ENCODE results near the gene MTCH1. TPM values are rescaled to one million over a fixed set of nuclear protein-coding genes. Genes with fewer than 3 reads are reported as not detected.
"Not testable (repeated sequence)": the region's sequence is repeated elsewhere in the genome, so short reads cannot be mapped to it uniquely, and the experiment has no call there.

MTCH1 gene
- total and polyA plus RNA-seq, 8 donors, result 145 to 192 (median 164) TPM

DNA sequence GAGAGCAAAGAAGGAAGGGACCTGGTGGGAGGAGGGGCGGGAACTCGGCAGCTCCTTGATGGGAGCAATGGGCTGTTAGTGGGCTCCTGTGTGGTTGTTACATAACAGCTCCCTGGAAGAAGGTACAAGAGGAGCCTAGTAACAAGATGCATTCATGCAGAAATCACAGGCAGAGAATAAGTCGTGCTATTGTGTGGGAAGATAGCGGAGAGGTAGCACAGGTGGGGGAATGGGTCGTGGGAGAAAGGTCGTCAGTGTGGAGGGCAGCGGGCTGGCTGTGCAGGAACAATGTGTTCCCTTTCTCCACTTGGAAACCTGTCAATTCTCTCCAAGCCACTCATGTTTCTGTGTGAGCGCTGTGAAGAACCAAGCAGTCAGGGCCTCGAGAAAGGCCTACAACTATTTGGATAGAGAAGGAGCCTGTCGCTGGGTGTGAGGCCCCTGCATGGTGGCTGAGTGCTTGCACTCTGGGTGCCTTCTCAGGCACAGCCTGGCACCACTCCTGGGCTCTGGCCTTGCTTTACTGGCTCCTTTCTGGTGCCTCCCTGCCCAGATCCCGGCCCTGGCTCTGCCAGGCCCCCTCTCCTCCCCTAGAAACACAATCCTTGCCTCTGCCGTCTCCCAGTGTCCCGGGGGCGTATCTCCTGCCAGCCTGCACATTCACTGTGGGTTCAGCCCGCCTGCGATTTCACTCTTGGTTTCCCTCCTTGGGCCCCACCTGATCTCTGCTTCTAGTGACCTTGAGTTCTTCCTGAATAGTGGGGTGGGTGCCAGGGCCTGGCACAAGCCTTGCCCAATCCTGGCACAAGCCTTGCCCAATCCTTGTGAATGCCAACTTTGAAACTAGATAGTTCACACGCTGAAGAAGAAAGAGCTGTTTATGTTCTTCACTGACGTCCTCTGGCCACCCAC, 12.1 kb upstream of the MTCH1 start:
- Histone ChIP-seq H3K27me3 (no peaks in the 10 kb centered on the region), H3K36me3 (no peaks in the 10 kb centered on the region), H3K9me3 (no peaks in the 10 kb centered on the region), H3K4me1 (no peaks in the 10 kb centered on the region), H3K4me3 (no peak overlapping the region), H3K27ac (peak overlapping the region in 1 of 2 donors; percentile 59)
- peak in 1 of 4 donors; percentile 34 for DNase-seq
- intact Hi-C loops (cut with DNase I), result no loop called here
- TF ChIP-seq, protein P1, sequence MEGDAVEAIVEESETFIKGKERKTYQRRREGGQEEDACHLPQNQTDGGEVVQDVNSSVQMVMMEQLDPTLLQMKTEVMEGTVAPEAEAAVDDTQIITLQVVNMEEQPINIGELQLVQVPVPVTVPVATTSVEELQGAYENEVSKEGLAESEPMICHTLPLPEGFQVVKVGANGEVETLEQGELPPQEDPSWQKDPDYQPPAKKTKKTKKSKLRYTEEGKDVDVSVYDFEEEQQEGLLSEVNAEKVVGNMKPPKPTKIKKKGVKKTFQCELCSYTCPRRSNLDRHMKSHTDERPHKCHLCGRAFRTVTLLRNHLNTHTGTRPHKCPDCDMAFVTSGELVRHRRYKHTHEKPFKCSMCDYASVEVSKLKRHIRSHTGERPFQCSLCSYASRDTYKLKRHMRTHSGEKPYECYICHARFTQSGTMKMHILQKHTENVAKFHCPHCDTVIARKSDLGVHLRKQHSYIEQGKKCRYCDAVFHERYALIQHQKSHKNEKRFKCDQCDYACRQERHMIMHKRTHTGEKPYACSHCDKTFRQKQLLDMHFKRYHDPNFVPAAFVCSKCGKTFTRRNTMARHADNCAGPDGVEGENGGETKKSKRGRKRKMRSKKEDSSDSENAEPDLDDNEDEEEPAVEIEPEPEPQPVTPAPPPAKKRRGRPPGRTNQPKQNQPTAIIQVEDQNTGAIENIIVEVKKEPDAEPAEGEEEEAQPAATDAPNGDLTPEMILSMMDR (IDR thresholded peaks at IDR 0.05), result no peak
- peak; percentile 82 for ATAC-seq

DNA sequence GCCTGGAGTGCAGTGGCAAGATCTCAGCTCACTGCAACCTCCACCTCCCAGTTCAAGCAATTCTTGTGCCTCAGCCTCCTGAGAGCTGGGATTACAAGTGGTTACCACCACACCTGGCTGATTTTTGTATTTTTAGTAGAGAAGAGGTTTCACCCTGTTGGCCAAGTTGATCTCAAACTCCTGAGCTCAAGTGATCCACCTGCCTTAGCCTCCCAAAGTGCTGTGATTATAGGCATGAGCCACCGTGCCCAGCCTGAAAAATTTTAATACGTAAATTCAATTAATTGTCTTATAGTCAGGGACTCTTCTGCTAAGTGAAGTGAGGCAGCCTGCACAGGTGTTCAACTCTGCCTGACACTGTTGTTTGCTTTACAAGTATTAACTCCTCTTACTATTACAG, 4.4 kb upstream of the MTCH1 start:
- H3K4me3 ChIP-seq; ATAC-seq; intact Hi-C loops (cut with DNase I); DNase-seq; H3K9me3 ChIP-seq; H3K27me3 ChIP-seq; H3K36me3 ChIP-seq; H3K27ac ChIP-seq: not testable (repeated sequence)
- H3K4me1 ChIP-seq, result peaks cover 4 to 13% of the 10 kb centered on the region in 2 donors

DNA sequence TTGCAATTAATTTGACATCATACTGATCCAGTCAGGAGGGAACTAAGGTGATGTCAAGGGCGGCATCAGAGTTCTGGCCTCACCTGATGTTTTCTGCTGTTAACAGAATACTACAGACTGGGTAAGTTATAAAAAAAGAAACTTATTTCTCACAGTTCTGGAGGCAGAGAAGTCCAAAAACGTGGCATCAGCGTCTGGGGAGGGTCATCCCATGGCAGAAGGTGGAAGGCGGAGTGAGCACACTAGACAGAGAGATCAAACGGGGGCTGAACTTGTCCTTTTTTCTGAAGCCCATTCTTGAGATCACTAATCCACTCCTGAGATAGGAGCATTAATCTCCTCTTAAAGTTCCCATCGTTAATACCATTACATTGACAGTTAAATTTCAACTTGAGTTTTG, 3.3 kb upstream of the MTCH1 start:
- Histone ChIP-seq H3K9me3 (no peaks in the 10 kb centered on the region), H3K27me3 (no peaks in the 10 kb centered on the region)
- TF ChIP-seq, protein P1 (IDR thresholded peaks at IDR 0.05), result no peak

DNA sequence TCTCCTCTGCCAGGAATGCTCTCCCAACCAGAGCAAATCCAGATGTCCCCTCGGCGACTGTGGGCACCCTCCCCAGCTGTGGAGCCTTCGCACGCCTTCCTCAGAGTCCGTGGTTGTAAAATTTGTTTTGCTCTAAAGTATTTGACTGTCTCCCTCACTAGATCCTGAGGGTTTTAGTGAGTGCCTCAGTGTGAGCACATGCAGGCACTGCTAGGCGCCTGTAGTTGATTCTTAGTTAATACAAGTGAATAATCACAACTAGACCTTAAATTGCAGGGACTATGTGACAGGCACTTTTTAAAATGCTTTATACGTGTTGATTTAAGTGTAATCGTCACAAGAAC, 680 bp upstream of the MTCH1 start:
- Histone ChIP-seq H3K36me3 (peaks cover 0 to 2% of the 10 kb centered on the region in 2 donors), H3K27ac (peak overlapping the region; percentile 95 to 98), H3K4me3 (peak overlapping the region; percentile 98 to 99), H3K4me1 (peaks cover 16 to 44% of the 10 kb centered on the region in 2 donors), H3K27me3 (no peaks in the 10 kb centered on the region), H3K9me3 (no peaks in the 10 kb centered on the region)
- peak; percentile 17 for ATAC-seq
- no peak for DNase-seq
- intact Hi-C loops (cut with DNase I), result loop anchor here in 1 of 2 donors (10.0 kb wide), 1 partner anchor 102 kb away; the partner anchor contains the start of gene C6orf89
- TF ChIP-seq, protein P1 (IDR thresholded peaks at IDR 0.05), result no peak

More for the DNA sequence above, 3.3 kb upstream of the MTCH1 start:
- no peak overlapping the region for H3K4me3 ChIP-seq
- no peak overlapping the region for H3K27ac ChIP-seq
- ATAC-seq (no peak), DNase-seq (no peak)
- peaks cover 8 to 18% of the 10 kb centered on the region in 2 donors for H3K4me1 ChIP-seq
- intact Hi-C loops (cut with DNase I), result loop anchor here in 1 of 2 donors (10.0 kb wide), 1 partner anchor 104 kb away; the partner anchor contains the start of gene C6orf89
- H3K36me3 ChIP-seq, result no peaks in the 10 kb centered on the region

DNA sequence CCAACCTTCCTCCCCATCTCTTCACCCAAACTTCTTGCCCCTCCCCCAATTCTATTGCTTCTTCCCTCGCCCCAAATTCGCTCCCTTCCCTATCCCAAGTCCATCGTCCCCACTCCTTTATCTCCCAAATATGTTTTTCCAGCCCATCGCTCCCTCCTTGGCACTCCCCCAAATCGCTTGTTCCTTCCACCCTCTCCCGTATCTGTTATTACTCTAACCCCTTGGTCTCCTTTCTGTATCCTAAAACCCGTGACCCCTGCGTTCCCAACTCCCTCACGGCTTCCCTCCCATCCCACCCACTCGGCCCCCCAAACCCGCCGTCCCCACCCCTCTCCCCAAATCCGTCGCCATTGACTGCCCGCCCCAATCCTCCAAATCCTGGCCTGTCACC, 584 bp downstream of the MTCH1 start:
- Histone ChIP-seq H3K27me3 (no peaks in the 10 kb centered on the region), H3K4me3 (peak overlapping the region; percentile 98 to 99), H3K4me1 (peaks cover 16 to 57% of the 10 kb centered on the region in 2 donors), H3K36me3 (peaks cover 0 to 15% of the 10 kb centered on the region in 2 donors), H3K9me3 (no peaks in the 10 kb centered on the region), H3K27ac (peak overlapping the region; percentile 95 to 98)
- intact Hi-C loops (cut with DNase I), result loop anchor here in 1 of 2 donors (10.0 kb wide), 1 partner anchor 101 kb away; the partner anchor contains the start of gene C6orf89
- ATAC-seq (no peak), DNase-seq (no peak)
- TF ChIP-seq, protein P1 (IDR thresholded peaks at IDR 0.05), result no peak
